CD14-positive monocyte (primary cell): ENCODE results near the gene ADAM22. TPM values are rescaled to one million over a fixed set of nuclear protein-coding genes. Genes with fewer than 3 reads are reported as not detected.

Experiments
- DNase-seq, 3 donors: peaks; one replicate each; pipeline ENCODE4 v3.0.0-alpha.2; 2011 to 2022
- H2AFZ ChIP-seq: 2 replicates; pipeline ENCODE4 v1.6.0; 2012; ENCODE audit warnings: mild to moderate bottlenecking, low read depth, low read length, inconsistent platforms; ENCODE audit not compliant: insufficient read depth, poor library complexity, severe bottlenecking
- H3K27ac ChIP-seq, 2 donors: 1 replicate in 1 of 2; 2 replicates in 1 of 2; pipeline ENCODE4 v1.5.1; 2012 to 2013; ENCODE audit warnings: low read length in 2 of 2, control low read depth in 1 of 2, inconsistent platforms in 1 of 2, low read depth in 1 of 2, mild to moderate bottlenecking in 1 of 2
- H3K27me3 ChIP-seq, 2 donors: one replicate each; pipeline versions ENCODE4 v1.6.0 to v1.6.1; 2011 to 2013; ENCODE audit warnings: low read length in 2 of 2; ENCODE audit not compliant: control insufficient read depth in 2 of 2, insufficient read depth in 2 of 2
- H3K36me3 ChIP-seq, 2 donors: replicated peaks in 1 of 2; 1 replicate in 1 of 2; 2 replicates in 1 of 2; pipeline versions ENCODE4 v1.5.1 to v1.6.1; 2012 to 2013; ENCODE audit warnings: low read length in 2 of 2, control low read depth in 1 of 2, inconsistent platforms in 1 of 2, mild to moderate bottlenecking in 1 of 2; ENCODE audit not compliant: insufficient read depth in 2 of 2, control insufficient read depth in 1 of 2
- H3K4me1 ChIP-seq, 2 donors: 1 replicate in 1 of 2; 2 replicates in 1 of 2; pipeline versions ENCODE4 v1.5.1 to v1.6.1; 2012 to 2013; ENCODE audit warnings: low read length in 2 of 2, control low read depth in 1 of 2, inconsistent platforms in 1 of 2, mild to moderate bottlenecking in 1 of 2, moderate library complexity in 1 of 2; ENCODE audit not compliant: insufficient read depth in 2 of 2, control insufficient read depth in 1 of 2
- H3K4me2 ChIP-seq: replicated peaks from 2 replicates; pipeline ENCODE3; 2012; ENCODE audit warnings: low read length, moderate library complexity, mild to moderate bottlenecking; ENCODE audit not compliant: poor library complexity, severe bottlenecking; ENCODE audit errors: extremely low read depth
- H3K4me3 ChIP-seq, 3 experiments: fragments of 200-600 bp in 1 of 3; sonication (generic) in 1 of 3; replicated peaks in 1 of 3; 1 replicate in 2 of 3; 2 replicates in 1 of 3; pipeline ENCODE4 v1.5.1; 2011 to 2013; ENCODE audit warnings: low read length in 3 of 3, mild to moderate bottlenecking in 3 of 3, control low read depth in 2 of 3, low read depth in 2 of 3, inconsistent platforms in 1 of 3, moderate library complexity in 1 of 3
- H3K79me2 ChIP-seq: 2 replicates; pipeline ENCODE4 v1.6.0; 2012; ENCODE audit warnings: mild to moderate bottlenecking, control low read depth, inconsistent platforms, low read length, moderate library complexity; ENCODE audit not compliant: insufficient read depth
- H3K9ac ChIP-seq: 2 replicates; pipeline ENCODE4 v1.6.0; 2017; ENCODE audit warnings: low read length, mild to moderate bottlenecking; ENCODE audit not compliant: insufficient read depth, poor library complexity, severe bottlenecking
- H3K9me3 ChIP-seq, 2 donors: replicated peaks in 1 of 2; 1 replicate in 1 of 2; 2 replicates in 1 of 2; pipeline versions ENCODE4 v1.5.1 to v1.6.1; 2012 to 2013; ENCODE audit warnings: low read length in 2 of 2, control low read depth in 1 of 2; ENCODE audit not compliant: control insufficient read depth in 1 of 2, insufficient read depth in 1 of 2
- H4K20me1 ChIP-seq: 2 replicates; pipeline ENCODE4 v1.6.0; 2012; ENCODE audit warnings: mild to moderate bottlenecking, low read length, control low read depth, moderate library complexity; ENCODE audit not compliant: insufficient read depth
- H3K27ac Mint-ChIP-seq, 7 donors: one replicate each; pipeline ENCODE4 v1.8.0; 2020; ENCODE audit warnings: mild to moderate bottlenecking in 7 of 7, mixed read lengths in 7 of 7, moderate library complexity in 6 of 7, inconsistent platforms in 2 of 7
- H3K27me3 Mint-ChIP-seq, 3 donors: one replicate each; pipeline ENCODE4 v1.8.0; 2021 to 2022; ENCODE audit warnings: low read depth in 3 of 3, mild to moderate bottlenecking in 3 of 3, mixed read lengths in 3 of 3, moderate library complexity in 3 of 3, inconsistent platforms in 1 of 3
- H3K36me3 Mint-ChIP-seq, 2 donors: one replicate each; pipeline ENCODE4 v1.8.0; 2020; ENCODE audit warnings: mixed read lengths in 2 of 2, inconsistent platforms in 1 of 2, mild to moderate bottlenecking in 1 of 2
- H3K4me1 Mint-ChIP-seq: one replicate; pipeline ENCODE4 v1.8.0; 2020; ENCODE audit warnings: mild to moderate bottlenecking, mixed read lengths
- H3K4me3 Mint-ChIP-seq, 2 donors: one replicate each; pipeline ENCODE4 v1.8.0; 2020; ENCODE audit warnings: mild to moderate bottlenecking in 2 of 2, mixed read lengths in 2 of 2, moderate library complexity in 1 of 2
- H3K9me3 Mint-ChIP-seq, 7 donors: one replicate each; pipeline ENCODE4 v1.8.0; 2020 to 2022; ENCODE audit warnings: mixed read lengths in 7 of 7, mild to moderate bottlenecking in 6 of 7, moderate library complexity in 6 of 7, inconsistent platforms in 2 of 7
- CTCF ChIP-seq: fragments of 200-600 bp; IDR thresholded peaks from one replicate; pipeline ENCODE4 v1.8.0; 2022; ENCODE audit warnings: antibody characterized with exemption, mild to moderate bottlenecking
- WGBS: methylation state at CpG from one replicate; pipeline ENCODE4 v1.1.5; 2013; ENCODE audit warnings: missing lambda C conversion rate; ENCODE audit not compliant: insufficient coverage; 5-methylcytosine and 5-hydroxymethylcytosine counted together
- intact Hi-C, 2 donors: fragments of 100-400 bp; cut with micrococcal nuclease; formaldehyde crosslinking; loops; one replicate each; pipeline versions ENCODE4 v1.15.0 to v1.15.1; 2023
- polyA plus RNA-seq, 3 donors: library from polyadenylated mRNA; depleted of rRNA in 1 of 3; unstranded in 2 of 3; stranded (reverse) in 1 of 3; fragments of 300-500 nt in 2 of 3; fragments of >200 nt in 1 of 3; fragmentation: Illumina TruSeq in 2 of 3; gene quantifications; 1 replicate in 2 of 3; 2 replicates in 1 of 3; pipeline ENCODE4 v1.2.3, GENCODE V29; 2012 to 2021

The ADAM22 gene
- polyA plus RNA-seq, 3 donors = 0.01 to 0.17 TPM; not detected in 1

- Mint-ChIP-seq H3K4me1 (no peaks in the 10 kb centered on the region), H3K36me3 (no peaks in the 10 kb centered on the region), H3K9me3 (peaks cover 0 to 5% (median 0%) of the 10 kb centered on the region in 7 donors), H3K4me3 (no peak overlapping the region), H3K27ac (no peak overlapping the region), H3K27me3 (peaks cover 0 to 1% (median 0%) of the 10 kb centered on the region in 3 donors)
- no peaks in the 10 kb centered on the region for H3K27me3 ChIP-seq
- no peaks in the 10 kb centered on the region for H4K20me1 ChIP-seq
- WGBS = 94% methylated on average over 2 of the region's 3 CpGs
- H3K27ac ChIP-seq = no peak overlapping the region
- no peak overlapping the region for H2AFZ ChIP-seq
- no peaks in the 10 kb centered on the region for H3K4me1 ChIP-seq
- H3K79me2 ChIP-seq = no peaks in the 10 kb centered on the region
- intact Hi-C loops = no loop called here
- H3K36me3 ChIP-seq = no peaks in the 10 kb centered on the region
- H3K9me3 ChIP-seq = no peaks in the 10 kb centered on the region
- no peak for DNase-seq
- no peak overlapping the region for H3K4me3 ChIP-seq
- H3K4me2 ChIP-seq = no peak overlapping the region
- no peak overlapping the region for H3K9ac ChIP-seq
- no peak for TF ChIP-seq CTCF
Measured at GRCh38 chr7:87982116-87982515, 48.1 kb downstream of the ADAM22 start.

- H3K4me1 Mint-ChIP-seq = no peaks in the 10 kb centered on the region
- H3K27me3 ChIP-seq = no peaks in the 10 kb centered on the region
- peaks cover 0 to 5% (median 0%) of the 10 kb centered on the region in 7 donors for H3K9me3 Mint-ChIP-seq
- H3K9me3 ChIP-seq = no peaks in the 10 kb centered on the region
- no peak overlapping the region for H3K27ac Mint-ChIP-seq
- DNase-seq = no peak
- no peaks in the 10 kb centered on the region for H3K79me2 ChIP-seq
- no peak overlapping the region for H2AFZ ChIP-seq
- H4K20me1 ChIP-seq = no peaks in the 10 kb centered on the region
- H3K36me3 Mint-ChIP-seq = no peaks in the 10 kb centered on the region
- H3K36me3 ChIP-seq = no peaks in the 10 kb centered on the region
- H3K4me2 ChIP-seq = no peak overlapping the region
- intact Hi-C loops = no loop called here
- no peak overlapping the region for H3K27ac ChIP-seq
- H3K4me3 ChIP-seq = no peak overlapping the region
- H3K9ac ChIP-seq = no peak overlapping the region
- no peaks in the 10 kb centered on the region for H3K4me1 ChIP-seq
- H3K27me3 Mint-ChIP-seq = peaks cover 0 to 1% (median 0%) of the 10 kb centered on the region in 3 donors
- no peak for TF ChIP-seq CTCF
- H3K4me3 Mint-ChIP-seq = no peak overlapping the region
- WGBS = no CpG with 5 or more reads among the region's 3 CpGs
Measured at GRCh38 chr7:87984088-87984487, 50.0 kb downstream of the ADAM22 start.
